H9 (cell line): ENCODE results near the gene PVR. TPM values are rescaled to one million over a fixed set of nuclear protein-coding genes. Genes with fewer than 3 reads are reported as not detected.

Experiments used
- DNase-seq: peaks from one replicate; pipeline ENCODE4 v3.0.0-alpha.2; 2017
- H2AFZ ChIP-seq: one replicate; pipeline ENCODE4 v1.6.1; 2013; ENCODE audit warnings: mild to moderate bottlenecking, low read length, control low read depth, moderate library complexity
- H2AK5ac ChIP-seq: 2 replicates; pipeline ENCODE4 v1.6.1; 2013; ENCODE audit warnings: low read length, control low read depth, mixed read lengths; ENCODE audit not compliant: insufficient read length
- H2BK120ac ChIP-seq: one replicate; pipeline ENCODE4 v1.6.1; 2013; ENCODE audit warnings: low read depth, mild to moderate bottlenecking, low read length, control low read depth, inconsistent platforms; ENCODE audit not compliant: poor library complexity, severe bottlenecking
- H2BK12ac ChIP-seq: 2 replicates; pipeline ENCODE4 v1.6.1; 2013; ENCODE audit warnings: low read length, control low read depth, mixed read lengths, low read depth; ENCODE audit not compliant: insufficient read length
- H2BK15ac ChIP-seq: 2 replicates; pipeline ENCODE4 v1.6.1; 2013; ENCODE audit warnings: low read depth, low read length, control low read depth
- H2BK20ac ChIP-seq: one replicate; pipeline ENCODE4 v1.6.1; 2013; ENCODE audit warnings: low read depth, mild to moderate bottlenecking, low read length, control low read depth, inconsistent platforms; ENCODE audit not compliant: poor library complexity, severe bottlenecking
- H2BK5ac ChIP-seq: 2 replicates; pipeline ENCODE4 v1.6.1; 2013; ENCODE audit warnings: low read length, control low read depth, mixed read lengths; ENCODE audit not compliant: insufficient read length
- H3K14ac ChIP-seq: 2 replicates; pipeline ENCODE4 v1.6.1; 2013; ENCODE audit warnings: low read length, control low read depth; ENCODE audit not compliant: insufficient read depth
- H3K18ac ChIP-seq: 2 replicates; pipeline ENCODE4 v1.6.1; 2013; ENCODE audit warnings: low read depth, mild to moderate bottlenecking, mixed read lengths, low read length, control low read depth; ENCODE audit not compliant: insufficient read length
- H3K23ac ChIP-seq: 2 replicates; pipeline ENCODE4 v1.6.1; 2013; ENCODE audit warnings: low read length, control low read depth, mixed read lengths, low read depth; ENCODE audit not compliant: insufficient read length
- H3K23me2 ChIP-seq: 2 replicates; pipeline ENCODE4 v1.6.1; 2013; ENCODE audit warnings: low read depth, mild to moderate bottlenecking, mixed read lengths, low read length, control low read depth; ENCODE audit not compliant: insufficient read length, poor library complexity, severe bottlenecking
- H3K27ac ChIP-seq: 2 replicates; pipeline ENCODE4 v1.5.1; 2013; ENCODE audit warnings: low read length, control low read depth, mixed read lengths, low read depth; ENCODE audit not compliant: insufficient read length
- H3K27me3 ChIP-seq: 2 replicates; pipeline ENCODE4 v1.6.1; 2013; ENCODE audit warnings: low read length, control low read depth, inconsistent platforms; ENCODE audit not compliant: insufficient read depth
- H3K4ac ChIP-seq: 2 replicates; pipeline ENCODE4 v1.6.1; 2013; ENCODE audit warnings: low read depth, mild to moderate bottlenecking, control low read depth, inconsistent platforms, low read length, moderate library complexity
- H3K4me1 ChIP-seq: 2 replicates; pipeline ENCODE4 v1.6.1; 2013; ENCODE audit warnings: low read length, control low read depth, inconsistent platforms; ENCODE audit not compliant: insufficient read depth
- H3K4me2 ChIP-seq: 2 replicates; pipeline ENCODE4 v1.6.1; 2013; ENCODE audit warnings: low read length, control low read depth, mixed read lengths; ENCODE audit not compliant: insufficient read length, insufficient read depth
- H3K56ac ChIP-seq: 2 replicates; pipeline ENCODE4 v1.6.1; 2013; ENCODE audit warnings: low read depth, mild to moderate bottlenecking, mixed read lengths, low read length, control low read depth; ENCODE audit not compliant: insufficient read length
- H3K79me1 ChIP-seq: 2 replicates; pipeline ENCODE4 v1.6.1; 2013; ENCODE audit warnings: low read depth, mild to moderate bottlenecking, moderate library complexity, low read length, control low read depth, inconsistent platforms; ENCODE audit not compliant: insufficient read depth, poor library complexity, severe bottlenecking
- H3K79me2 ChIP-seq: 2 replicates; pipeline ENCODE4 v1.6.1; 2013; ENCODE audit warnings: low read length, control low read depth, inconsistent platforms; ENCODE audit not compliant: insufficient read depth
- H3K9ac ChIP-seq: 2 replicates; pipeline ENCODE4 v1.6.1; 2013; ENCODE audit warnings: low read length, control low read depth, mixed read lengths; ENCODE audit not compliant: insufficient read length; ENCODE audit errors: extremely low read depth
- H3K9me3 ChIP-seq: one replicate; pipeline ENCODE4 v1.6.1; 2013; ENCODE audit warnings: low read depth, low read length, inconsistent platforms; ENCODE audit not compliant: control insufficient read depth
- H3T11ph ChIP-seq: one replicate; pipeline ENCODE4 v1.6.1; 2013; ENCODE audit warnings: mild to moderate bottlenecking, low read length, control low read depth, inconsistent platforms
- H4K20me1 ChIP-seq: one replicate; pipeline ENCODE4 v1.6.1; 2013; ENCODE audit not compliant: control insufficient read depth, insufficient read length, insufficient read depth
- H4K5ac ChIP-seq: 2 replicates; pipeline ENCODE4 v1.6.1; 2013; ENCODE audit warnings: low read depth, mild to moderate bottlenecking, mixed read lengths, low read length, control low read depth; ENCODE audit not compliant: insufficient read length
- H4K8ac ChIP-seq: replicated peaks from 2 replicates; pipeline ENCODE4 v1.6.1; 2013; ENCODE audit warnings: low read length, control low read depth, mixed read lengths, low read depth; ENCODE audit not compliant: insufficient read length
- H4K91ac ChIP-seq: 2 replicates; pipeline ENCODE4 v1.6.1; 2013; ENCODE audit warnings: low read depth, mild to moderate bottlenecking, moderate library complexity, mixed read lengths, low read length, control low read depth; ENCODE audit not compliant: insufficient read length
- H3K27ac Mint-ChIP-seq, 3 experiments: 2 replicates in 2 of 3; 3 replicates in 1 of 3; pipeline ENCODE4 v1.8.0; 2020 to 2021; ENCODE audit warnings: mixed read lengths in 3 of 3, mild to moderate bottlenecking in 1 of 3, moderate library complexity in 1 of 3
- H3K27me3 Mint-ChIP-seq: 2 replicates; pipeline ENCODE4 v1.8.0; 2021; ENCODE audit warnings: low read depth, mild to moderate bottlenecking, moderate library complexity, mixed read lengths
- H3K36me3 Mint-ChIP-seq, 3 experiments: 2 replicates in 2 of 3; 3 replicates in 1 of 3; pipeline ENCODE4 v1.8.0; 2020 to 2021; ENCODE audit warnings: low read depth in 3 of 3, mixed read lengths in 3 of 3; ENCODE audit not compliant: insufficient read depth in 1 of 3
- H3K4me1 Mint-ChIP-seq, 2 experiments: 2 replicates each; pipeline ENCODE4 v1.8.0; 2020; ENCODE audit warnings: mixed read lengths in 2 of 2
- H3K4me3 Mint-ChIP-seq, 2 experiments: 2 replicates in 1 of 2; 3 replicates in 1 of 2; pipeline ENCODE4 v1.8.0; 2020 to 2021; ENCODE audit warnings: mild to moderate bottlenecking in 2 of 2, mixed read lengths in 2 of 2, moderate library complexity in 1 of 2
- H3K9me3 Mint-ChIP-seq, 2 experiments: 2 replicates in 1 of 2; 3 replicates in 1 of 2; pipeline ENCODE4 v1.8.0; 2020; ENCODE audit warnings: mild to moderate bottlenecking in 2 of 2, mixed read lengths in 2 of 2, moderate library complexity in 1 of 2
- CTCF ChIP-seq: fragments of 200-600 bp; sonication (generic); conservative IDR thresholded peaks from 3 replicates; pipeline ENCODE4 v1.8.0; 2021; ENCODE audit warnings: antibody characterized with exemption, mild to moderate bottlenecking
- WGBS: extraction: QIAGEN DNeasy Blood & Tissue Kit; methylation state at CpG from one replicate; pipeline ENCODE4 v1.1.7; 2013; ENCODE audit warnings: missing lambda C conversion rate, low lambda C conversion rate, mixed read lengths; ENCODE audit not compliant: insufficient read length; ENCODE audit errors: extremely low coverage; 5-methylcytosine and 5-hydroxymethylcytosine counted together
- total RNA-seq: library from RNA; stranded (reverse); gene quantifications from 2 replicates; pipeline ENCODE4 v1.2.1, GENCODE V29; 2021

PVR gene
- total RNA-seq, 1 experiment from 2014 or later = 29.2 TPM

GRCh38 chr19:44615863-44616247, 27.9 kb upstream of the PVR start:
- Histone ChIP-seq H2BK120ac (no peak overlapping the region), H4K91ac (no peak overlapping the region), H3K9ac (no peak overlapping the region), H2BK15ac (no peak overlapping the region), H2BK12ac (no peak overlapping the region), H2AK5ac (no peak overlapping the region), H2BK5ac (no peak overlapping the region), H3K9me3 (no peaks in the 10 kb centered on the region), H3K56ac (no peak overlapping the region), H3K23me2 (no peaks in the 10 kb centered on the region), H2BK20ac (no peak overlapping the region), H3T11ph (no peak overlapping the region), H4K5ac (no peak overlapping the region), H3K79me2 (no peaks in the 10 kb centered on the region), H3K27ac (no peak overlapping the region), H3K79me1 (no peaks in the 10 kb centered on the region), H3K4me2 (no peak overlapping the region), H3K4ac (no peak overlapping the region), H3K23ac (no peak overlapping the region), H2AFZ (no peak overlapping the region), H3K27me3 (no peaks in the 10 kb centered on the region), H3K14ac (no peak overlapping the region), H3K18ac (no peak overlapping the region), H4K20me1 (no peaks in the 10 kb centered on the region), H4K8ac (no peak overlapping the region), H3K4me1 (no peaks in the 10 kb centered on the region; the same call in 1 of the 2 replicates)
- no peaks in the 10 kb centered on the region for H3K36me3 Mint-ChIP-seq
- no peaks in the 10 kb centered on the region for H3K9me3 Mint-ChIP-seq
- peaks cover 4 to 9% of the 10 kb centered on the region in 2 experiments for H3K4me1 Mint-ChIP-seq
- H3K27me3 Mint-ChIP-seq = no peaks in the 10 kb centered on the region
- no peak for TF ChIP-seq CTCF
- H3K27ac Mint-ChIP-seq = 0 out of 7 replicates have a peak overlapping the region, but pooled peaks of 1 of the 3 experiments have one; percentile 65
- H3K4me3 Mint-ChIP-seq = no peak overlapping the region
- DNase-seq = no peak
- WGBS = no CpG with 5 or more reads among the region's 5 CpGs
